GM19438 (cell line): ENCODE results near the gene NAALADL2.

Experiments used
- ATAC-seq: cut with Tn5 transposase; IDR thresholded peaks from one replicate; pipeline ENCODE4 v1.9.1; 2021; ENCODE audit warnings: low read depth; ENCODE audit not compliant: unreplicated experiment

NAALADL2 gene

DNA sequence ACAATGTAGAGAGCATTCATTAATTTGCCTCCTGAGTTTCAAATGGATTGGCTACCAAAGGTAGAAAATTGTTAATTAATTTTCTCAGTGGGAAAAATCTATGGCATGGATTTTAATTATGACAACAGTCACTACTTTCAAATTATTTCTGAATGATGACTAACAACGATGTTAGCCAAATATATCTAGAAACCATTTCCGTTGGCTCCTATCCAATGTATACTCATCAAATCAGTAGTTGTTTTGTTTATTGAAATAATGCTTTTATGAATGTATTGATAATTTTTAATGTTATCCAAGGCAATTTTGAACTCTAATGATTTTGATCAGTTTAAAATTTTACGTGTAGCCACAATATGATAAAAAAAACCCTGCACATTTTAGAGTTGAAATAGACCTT is 333.4 kb downstream of the NAALADL2 start:
- ATAC-seq, result no peak

GRCh38 chr3:175193815-175194518 is 334.8 kb downstream of the NAALADL2 start:
- no peak for ATAC-seq

- ATAC-seq, result no peak
Measured at GRCh38 chr3:175198991-175199783, 340.1 kb downstream of the NAALADL2 start.

DNA sequence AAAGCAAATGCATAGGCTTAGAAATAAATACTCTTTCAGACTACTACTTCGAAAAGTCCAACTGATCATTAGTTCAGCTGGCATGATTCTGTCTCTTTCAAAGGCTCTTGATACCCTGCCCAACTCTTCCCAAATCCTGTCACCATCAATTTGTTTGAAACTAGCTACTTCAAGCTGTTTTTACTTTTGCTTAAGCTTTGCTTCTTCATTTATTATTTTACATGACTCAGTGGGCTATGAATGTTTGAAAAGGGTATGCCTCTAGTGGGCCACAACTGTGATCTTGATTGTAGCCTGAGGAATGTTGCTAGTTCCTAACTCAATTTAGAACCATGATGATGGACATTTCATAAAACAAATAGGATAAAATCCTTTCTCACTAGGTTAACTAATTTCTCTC is 340.8 kb downstream of the NAALADL2 start:
- ATAC-seq, result no peak

DNA sequence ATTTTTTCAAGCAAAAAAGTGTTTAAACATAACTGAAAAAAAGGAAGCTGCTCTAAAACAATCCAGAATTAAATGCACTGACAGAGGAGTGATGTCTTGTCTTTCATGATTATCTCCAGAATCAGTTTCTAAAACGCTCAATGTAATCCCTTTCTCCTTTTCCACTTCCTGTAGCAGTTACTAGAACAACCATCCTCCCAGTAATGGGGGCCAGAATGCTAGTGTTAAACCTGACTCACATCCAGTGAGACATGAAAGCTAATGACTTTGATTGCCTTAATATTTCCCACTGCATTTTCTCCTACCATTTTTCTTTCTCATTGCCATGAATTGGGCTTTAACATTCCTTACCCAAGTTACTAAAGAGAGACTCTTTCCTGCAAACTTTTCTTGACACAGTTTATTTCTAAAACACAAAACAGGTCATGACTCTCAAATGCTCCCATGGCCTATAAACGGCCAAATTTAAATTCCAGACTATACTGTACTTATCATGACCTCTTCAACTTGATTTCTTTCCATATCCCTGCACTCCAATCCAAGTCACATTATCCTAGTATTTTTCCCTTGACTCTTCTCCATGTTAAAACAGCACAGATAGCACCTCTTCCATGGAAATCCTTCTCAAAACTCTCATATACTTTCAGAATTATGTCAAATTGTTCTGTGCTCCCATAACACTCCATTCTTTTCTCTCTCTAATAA is 341.4 kb downstream of the NAALADL2 start:
- no peak for ATAC-seq

DNA sequence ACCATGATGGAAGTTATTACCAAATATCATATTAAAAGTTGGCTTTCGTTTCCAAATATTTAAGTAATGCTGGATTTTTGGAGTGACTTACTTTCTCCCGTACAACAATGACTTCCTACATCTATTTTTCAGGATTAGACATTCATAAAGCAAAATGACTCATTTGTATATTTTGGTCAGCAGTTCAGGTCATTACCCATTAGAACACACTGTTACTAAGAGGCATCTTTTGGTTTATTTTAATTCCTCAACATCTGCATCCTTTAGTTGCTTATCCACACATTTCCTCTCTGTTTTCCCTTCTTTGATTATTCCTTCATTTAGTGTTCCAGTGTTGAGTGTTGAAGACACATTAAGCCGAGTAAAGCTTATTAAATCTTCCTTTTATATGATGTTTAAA is 348.2 kb downstream of the NAALADL2 start:
- no peak for ATAC-seq

DNA sequence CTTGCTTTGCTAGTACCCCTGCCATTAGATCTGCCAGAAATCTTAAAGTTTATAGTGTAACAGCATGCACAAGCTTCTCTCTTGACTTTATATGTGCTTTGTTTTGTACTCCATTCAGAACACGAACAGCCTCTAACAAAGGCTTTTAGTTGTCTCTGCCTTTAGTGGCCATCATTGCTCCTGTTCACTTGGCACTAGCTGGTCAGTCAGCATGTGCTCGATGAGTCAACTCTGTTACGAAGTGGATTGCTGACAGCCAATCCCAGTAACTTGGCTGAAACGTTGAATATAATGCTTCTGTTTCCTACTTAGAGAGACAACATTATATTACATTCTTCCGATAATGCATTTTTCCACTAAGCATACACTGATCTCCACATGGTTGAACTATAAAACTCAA is 349.2 kb downstream of the NAALADL2 start:
- ATAC-seq, result no peak

- no peak for ATAC-seq
Measured at GRCh38 chr3:175211466-175211865, 352.3 kb downstream of the NAALADL2 start.

- no peak for ATAC-seq
Measured at GRCh38 chr3:175212896-175213295, 353.8 kb downstream of the NAALADL2 start.

GRCh38 chr3:175214216-175214615 is 355.1 kb downstream of the NAALADL2 start:
- no peak for ATAC-seq

DNA sequence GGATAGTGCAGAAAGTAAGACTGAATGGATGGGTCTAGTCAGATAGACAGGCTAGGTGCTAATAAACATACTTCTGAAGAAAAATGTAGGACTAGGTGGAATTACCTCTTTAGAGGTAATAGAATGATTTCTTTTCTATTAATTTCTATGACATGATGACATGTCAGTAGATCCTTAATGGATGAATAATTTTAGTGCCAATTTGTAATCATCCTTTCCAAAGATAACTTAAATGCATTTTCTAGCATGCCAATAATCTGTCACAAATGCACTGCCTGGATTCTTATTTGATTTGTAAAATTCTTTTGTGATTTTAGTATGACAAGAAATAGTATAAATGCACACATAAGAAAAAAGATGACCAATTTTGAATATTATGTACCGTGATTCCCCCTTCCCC is 356.7 kb downstream of the NAALADL2 start:
- no peak for ATAC-seq

DNA sequence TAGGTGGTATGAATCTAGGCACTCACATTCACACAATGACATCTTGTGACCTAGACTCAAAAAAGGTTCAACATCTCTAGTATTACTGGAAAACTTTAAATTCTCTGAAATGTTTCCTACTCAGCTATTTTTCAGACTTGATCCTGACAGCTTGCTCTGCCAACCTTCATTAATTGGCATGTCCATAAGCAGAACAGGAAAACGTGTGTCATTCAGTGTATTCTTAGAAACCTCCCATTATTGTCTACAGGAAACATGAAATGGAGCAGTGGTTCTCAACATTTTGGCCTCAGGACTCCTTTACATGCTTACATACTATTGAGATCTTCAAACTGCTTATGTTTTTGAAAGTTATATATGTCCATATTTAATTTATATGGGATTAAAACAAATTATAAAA is 363.2 kb downstream of the NAALADL2 start:
- no peak for ATAC-seq

DNA sequence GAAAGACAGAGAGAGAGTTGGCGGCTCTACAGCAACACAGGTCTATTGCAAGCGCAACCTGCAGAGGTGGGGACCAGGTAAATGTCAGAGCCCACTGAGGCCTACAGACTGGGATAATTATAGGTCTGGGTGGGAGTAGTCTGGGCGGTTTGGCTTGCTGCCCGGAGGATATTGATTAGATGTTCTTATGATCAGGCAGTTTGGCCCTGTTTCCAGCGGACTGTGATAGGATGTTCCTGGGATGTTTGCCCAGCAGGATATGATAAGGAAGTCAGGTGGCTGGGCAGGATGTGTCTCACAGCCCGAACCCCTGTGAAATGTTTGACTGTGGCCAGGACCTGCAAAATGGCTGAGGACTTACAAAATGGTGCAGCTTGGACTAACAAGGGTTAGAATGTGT is 364.9 kb downstream of the NAALADL2 start:
- ATAC-seq, result no peak

DNA sequence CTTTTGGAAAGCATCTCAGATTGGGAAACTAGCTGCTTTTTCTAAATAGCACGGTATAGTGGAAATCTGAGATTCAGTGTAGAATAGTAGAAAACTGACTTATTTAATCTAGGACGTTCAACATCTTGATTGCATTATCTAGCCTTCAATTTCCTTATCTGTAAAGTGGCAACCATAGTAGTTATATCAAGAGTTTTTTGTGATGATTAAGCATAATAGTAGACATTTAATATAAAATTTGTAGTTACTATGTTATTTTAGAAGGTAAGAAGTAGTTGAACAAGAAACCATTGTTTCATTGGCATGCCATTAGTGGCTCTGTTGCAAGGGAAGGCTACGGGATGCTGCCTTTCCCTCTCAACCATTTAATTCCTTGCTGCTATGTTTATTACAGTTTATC is 367.3 kb downstream of the NAALADL2 start:
- ATAC-seq, result no peak

GRCh38 chr3:175227126-175227525 is 368.0 kb downstream of the NAALADL2 start:
- no peak for ATAC-seq

- no peak for ATAC-seq
Measured at GRCh38 chr3:175233957-175234940, 375.1 kb downstream of the NAALADL2 start.

DNA sequence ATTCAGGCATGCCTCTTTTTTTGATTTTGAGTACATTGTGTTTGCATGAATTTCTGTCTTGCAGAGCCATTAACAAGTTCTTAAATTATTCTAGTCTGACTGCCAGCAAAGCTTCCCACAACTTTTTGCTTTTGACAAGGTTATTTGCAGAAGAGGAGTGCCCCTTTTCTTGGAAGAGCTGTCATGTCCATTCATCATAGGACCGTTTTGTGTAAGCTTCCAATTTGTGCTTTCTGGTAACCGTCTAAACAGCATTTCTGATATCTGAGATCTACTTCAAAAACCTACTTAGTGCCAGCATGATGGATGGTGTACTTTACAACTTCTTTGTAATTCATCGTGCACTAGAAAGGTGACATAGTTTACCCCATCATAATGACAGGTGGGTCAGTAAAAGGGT is 379.7 kb downstream of the NAALADL2 start:
- no peak for ATAC-seq

DNA sequence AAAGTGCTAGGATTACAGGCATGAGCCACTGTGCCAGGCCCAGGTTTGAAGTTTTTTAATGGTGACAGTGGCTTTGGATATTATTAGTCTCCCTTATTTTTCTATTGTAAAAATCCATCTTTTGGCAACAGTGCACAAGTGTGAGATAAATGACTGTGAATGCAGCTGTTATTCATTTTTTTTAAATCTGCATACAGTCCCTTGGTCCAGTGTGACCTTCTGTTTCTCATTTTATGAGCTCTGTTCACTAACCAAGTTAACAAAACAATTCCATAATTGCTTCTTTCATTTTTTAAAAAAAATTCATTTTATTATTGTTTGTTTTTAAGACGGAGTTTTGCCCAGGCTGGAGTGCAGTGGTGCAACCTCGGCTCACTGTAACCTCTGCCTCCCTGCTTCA is 381.8 kb downstream of the NAALADL2 start:
- no peak for ATAC-seq

- ATAC-seq, result no peak
Measured at GRCh38 chr3:175242243-175242642, 383.1 kb downstream of the NAALADL2 start.

GRCh38 chr3:175246234-175246633 is 387.1 kb downstream of the NAALADL2 start:
- ATAC-seq, result no peak
